ENCODE measurements around the gene AVEN. TPM values are rescaled to one million over a fixed set of nuclear protein-coding genes. Genes with fewer than 3 reads are reported as not detected.

AVEN gene
- total RNA-seq, 2 experiments from 2014 or later, result 13.1 to 13.4 TPM

GRCh38 chr15:33882921-33883320 lies 156.1 kb downstream of the AVEN start:
- Mint-ChIP-seq H3K36me3 (peaks cover 3% of the 10 kb centered on the region), H3K4me3 (no peak overlapping the region), H3K9me3 (peaks cover 6% of the 10 kb centered on the region), H3K4me1 (ENCODE audit: low read depth) (no peaks in the 10 kb centered on the region), H3K27me3 (no peaks in the 10 kb centered on the region), H3K27ac (no peak overlapping the region)
- DNase-seq, result no peak
- POLR2A ChIA-PET, result no interaction called here
- intact Hi-C loops (cut with micrococcal nuclease), result no loop called here
- CTCF ChIA-PET, result no interaction called here

DNA sequence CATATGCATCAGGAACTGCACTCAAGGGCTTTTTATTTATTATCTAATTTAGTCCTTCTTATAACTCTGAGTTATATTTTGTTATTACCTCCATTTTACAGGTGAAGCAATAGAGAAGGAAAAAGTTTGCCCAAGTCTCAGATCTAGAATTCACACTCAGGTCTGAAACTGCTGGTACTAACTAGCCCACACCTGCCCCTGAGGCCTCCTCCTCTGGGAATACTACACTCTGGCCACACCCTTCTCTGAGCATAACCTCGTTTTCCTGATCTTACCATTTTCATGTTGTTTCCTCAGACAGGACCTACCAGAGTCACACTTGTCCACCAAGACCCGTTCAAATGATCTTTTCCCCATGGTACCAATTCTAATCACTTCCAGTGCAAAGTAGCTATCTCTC lies 164.8 kb downstream of the AVEN start:
- POLR2A ChIA-PET, result no interaction called here
- CTCF ChIA-PET, result no interaction called here

GRCh38 chr15:33872416-33873106 lies 166.4 kb downstream of the AVEN start:
- intact Hi-C loops (cut with micrococcal nuclease), result no loop called here
- POLR2A ChIA-PET, result no interaction called here
- CTCF ChIA-PET, result no interaction called here
- peaks cover 6% of the 10 kb centered on the region for H3K36me3 Mint-ChIP-seq
- no peak overlapping the region for H3K27ac Mint-ChIP-seq
- no peaks in the 10 kb centered on the region for H3K27me3 Mint-ChIP-seq
- no peak overlapping the region for H3K4me3 Mint-ChIP-seq
- H3K9me3 Mint-ChIP-seq, result no peaks in the 10 kb centered on the region
- no peaks in the 10 kb centered on the region for H3K4me1 Mint-ChIP-seq (ENCODE audit: low read depth)
- DNase-seq, result no peak

More for the DNA sequence above, 164.8 kb downstream of the AVEN start:
- no peaks in the 10 kb centered on the region for H3K9me3 Mint-ChIP-seq
- no peak for DNase-seq
- intact Hi-C loops (cut with micrococcal nuclease), result no loop called here
- no peak overlapping the region for H3K27ac Mint-ChIP-seq
- peaks cover 6% of the 10 kb centered on the region for H3K36me3 Mint-ChIP-seq
- no peak overlapping the region for H3K4me3 Mint-ChIP-seq
- no peaks in the 10 kb centered on the region for H3K27me3 Mint-ChIP-seq
- no peaks in the 10 kb centered on the region for H3K4me1 Mint-ChIP-seq (ENCODE audit: low read depth)

GRCh38 chr15:33871980-33872379 lies 167.0 kb downstream of the AVEN start:
- H3K36me3 Mint-ChIP-seq, result peaks cover 12% of the 10 kb centered on the region
- no peaks in the 10 kb centered on the region for H3K27me3 Mint-ChIP-seq
- DNase-seq, result no peak
- CTCF ChIA-PET, result no interaction called here
- intact Hi-C loops (cut with micrococcal nuclease), result no loop called here
- no peaks in the 10 kb centered on the region for H3K9me3 Mint-ChIP-seq
- POLR2A ChIA-PET, result no interaction called here
- no peak overlapping the region for H3K27ac Mint-ChIP-seq
- H3K4me1 Mint-ChIP-seq (ENCODE audit: low read depth), result no peaks in the 10 kb centered on the region
- no peak overlapping the region for H3K4me3 Mint-ChIP-seq

DNA sequence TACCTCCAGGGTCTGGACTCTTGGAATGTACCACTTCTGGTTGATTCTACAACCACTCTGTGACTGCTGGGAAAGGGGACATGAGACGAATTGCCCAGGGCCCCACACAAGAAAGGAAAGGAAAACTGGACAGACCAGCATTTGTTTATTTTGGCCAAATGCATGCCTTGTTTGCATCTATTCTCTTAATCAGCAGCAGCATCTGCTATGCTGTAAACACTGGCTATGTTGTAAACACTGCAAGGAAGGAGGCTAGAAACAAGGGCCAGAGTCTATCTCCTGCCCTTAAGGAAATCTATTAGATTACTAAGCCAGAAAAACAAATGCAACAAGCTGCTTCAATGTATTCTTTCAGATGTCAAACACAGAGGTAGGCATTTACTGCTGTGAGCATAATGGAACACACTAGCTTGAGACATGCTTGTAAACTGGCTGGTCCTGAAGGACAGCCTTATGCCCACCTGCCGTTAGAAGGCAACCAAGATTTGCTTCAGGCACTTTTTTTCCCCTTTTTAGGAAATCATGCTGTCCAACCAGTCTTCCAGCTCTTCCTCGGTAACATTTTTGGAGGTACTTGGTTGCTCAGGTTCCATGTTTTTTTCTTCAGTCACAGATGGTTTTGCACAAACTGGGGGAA lies 172.8 kb downstream of the AVEN start:
- H3K9me3 Mint-ChIP-seq, result no peaks in the 10 kb centered on the region
- peaks cover 29% of the 10 kb centered on the region for H3K36me3 Mint-ChIP-seq
- ChIA-PET POLR2A (no interaction called here), CTCF (no interaction called here)
- no peaks in the 10 kb centered on the region for H3K27me3 Mint-ChIP-seq
- H3K27ac Mint-ChIP-seq, result no peak overlapping the region
- H3K4me1 Mint-ChIP-seq (ENCODE audit: low read depth), result peaks cover 3% of the 10 kb centered on the region
- intact Hi-C loops (cut with micrococcal nuclease), result loop anchor here (10.0 kb wide), 1 partner anchor 49 kb away; no protein-coding TSS in a partner anchor
- H3K4me3 Mint-ChIP-seq, result no peak overlapping the region
- no peak for DNase-seq

DNA sequence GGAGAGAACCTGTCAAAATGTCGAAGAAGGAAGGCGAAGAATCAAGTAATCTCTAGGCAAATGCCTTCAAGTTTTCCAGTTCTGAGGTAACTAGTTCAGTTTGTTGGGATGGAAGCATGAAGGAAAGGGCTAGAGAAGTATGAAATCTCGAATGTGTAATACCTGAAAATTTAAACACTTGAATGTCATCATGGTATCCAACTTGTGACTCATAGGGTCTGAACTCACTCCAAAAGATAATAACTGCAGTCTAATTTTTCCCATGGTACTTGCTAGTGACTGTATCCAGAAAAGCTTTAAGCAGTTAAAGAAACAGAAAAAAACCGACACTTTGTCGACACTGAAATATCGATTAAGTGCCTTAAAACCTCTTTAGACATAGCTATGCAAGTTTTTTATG lies 173.6 kb downstream of the AVEN start:
- CTCF ChIA-PET, result interaction anchor here (0.6 kb wide), 1 partner anchor 779 kb away, joined by 3 read pairs; no protein-coding TSS in a partner anchor
- Mint-ChIP-seq H3K27ac (no peak overlapping the region), H3K9me3 (no peaks in the 10 kb centered on the region), H3K27me3 (no peaks in the 10 kb centered on the region), H3K36me3 (peaks cover 29% of the 10 kb centered on the region), H3K4me3 (no peak overlapping the region), H3K4me1 (ENCODE audit: low read depth) (peaks cover 3% of the 10 kb centered on the region)
- POLR2A ChIA-PET, result no interaction called here
- intact Hi-C loops (cut with micrococcal nuclease), result loop anchor here (10.0 kb wide), 1 partner anchor 49 kb away; no protein-coding TSS in a partner anchor
- DNase-seq, result no peak

DNA sequence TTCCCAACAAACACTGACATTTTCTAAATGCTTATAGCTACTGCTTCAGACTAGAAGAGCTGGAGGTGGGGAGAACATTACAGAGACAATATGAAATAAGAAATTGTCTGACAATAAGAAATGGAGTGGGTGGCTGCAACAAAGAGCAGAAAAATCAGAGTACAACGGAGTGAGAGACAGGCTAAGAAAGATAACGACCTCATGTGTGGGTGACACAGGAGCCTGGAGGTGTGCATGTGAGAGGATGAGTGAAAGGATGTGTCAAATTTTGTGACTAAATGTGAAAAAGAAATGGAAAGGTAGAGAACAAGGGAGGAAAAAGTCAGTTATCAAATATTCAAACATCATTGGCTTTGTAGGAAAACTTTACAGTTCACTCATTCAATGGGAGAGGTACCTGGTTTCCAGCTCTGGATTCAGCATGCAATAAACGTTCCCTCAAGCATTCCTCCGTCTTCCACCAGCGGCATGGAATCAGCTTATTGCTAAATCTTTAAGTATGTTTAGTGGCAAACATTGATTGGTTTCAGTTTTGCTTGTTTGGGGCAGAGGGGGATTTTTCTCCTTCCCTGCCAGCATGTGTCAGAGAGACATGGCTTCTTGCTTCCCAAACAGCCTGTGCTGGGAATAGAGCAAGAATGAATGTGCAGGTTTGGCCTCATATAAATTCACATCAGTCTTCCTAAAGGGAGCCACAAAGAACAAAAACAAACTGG lies 174.5 kb downstream of the AVEN start:
- POLR2A ChIA-PET, result no interaction called here
- DNase-seq, result no peak
- Mint-ChIP-seq H3K9me3 (no peaks in the 10 kb centered on the region), H3K36me3 (peaks cover 29% of the 10 kb centered on the region), H3K27me3 (no peaks in the 10 kb centered on the region), H3K4me1 (ENCODE audit: low read depth) (peaks cover 3% of the 10 kb centered on the region), H3K4me3 (no peak overlapping the region), H3K27ac (no peak overlapping the region)
- CTCF ChIA-PET, result interaction anchor here (0.6 kb wide), 1 partner anchor 778 kb away, joined by 3 read pairs; no protein-coding TSS in a partner anchor
- intact Hi-C loops (cut with micrococcal nuclease), result loop anchor here (10.0 kb wide), 1 partner anchor 50 kb away; no protein-coding TSS in a partner anchor

- POLR2A ChIA-PET, result no interaction called here
Observed at GRCh38 chr15:33860754-33861153, 178.2 kb downstream of the AVEN start.

DNA sequence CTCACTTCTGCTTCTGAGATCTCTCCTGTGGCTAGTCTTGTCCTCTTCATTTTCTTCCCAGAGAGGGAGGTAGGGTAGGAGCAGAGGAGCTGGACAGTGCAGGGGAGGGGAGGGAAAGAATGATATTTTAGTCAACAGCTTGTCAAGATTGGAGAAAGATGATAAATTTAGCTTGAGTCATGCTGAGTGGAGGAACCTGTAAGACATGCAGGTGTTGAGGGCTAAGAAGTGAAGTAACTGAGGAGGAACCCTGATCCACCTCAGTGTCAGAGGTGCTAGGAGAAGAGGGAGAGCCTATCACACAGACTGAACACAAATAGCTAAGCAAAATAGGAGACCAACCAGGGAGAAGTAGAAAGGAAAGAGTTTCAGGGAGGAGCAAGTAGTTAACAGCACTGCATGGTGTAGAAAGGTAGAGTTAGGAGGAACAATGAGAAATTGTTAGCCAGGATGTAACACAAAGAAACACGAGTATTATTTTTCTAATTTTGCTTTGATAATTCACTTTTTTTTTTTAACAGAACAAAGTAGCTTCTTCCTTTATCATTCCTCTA lies 178.9 kb downstream of the AVEN start:
- DNase-seq, result no peak
- ChIA-PET CTCF (no interaction called here), POLR2A (no interaction called here)
- H3K27me3 Mint-ChIP-seq, result no peaks in the 10 kb centered on the region
- no peak overlapping the region for H3K4me3 Mint-ChIP-seq
- no peak overlapping the region for H3K27ac Mint-ChIP-seq
- H3K36me3 Mint-ChIP-seq, result peaks cover 9% of the 10 kb centered on the region
- H3K9me3 Mint-ChIP-seq, result no peaks in the 10 kb centered on the region
- peaks cover 3% of the 10 kb centered on the region for H3K4me1 Mint-ChIP-seq (ENCODE audit: low read depth)
- intact Hi-C loops (cut with micrococcal nuclease), result loop anchor here (10.0 kb wide), 1 partner anchor 55 kb away; no protein-coding TSS in a partner anchor

More at GRCh38 chr15:33860754-33861153, 178.2 kb downstream of the AVEN start:
- Mint-ChIP-seq H3K4me3 (no peak overlapping the region), H3K27ac (no peak overlapping the region), H3K36me3 (peaks cover 13% of the 10 kb centered on the region), H3K27me3 (no peaks in the 10 kb centered on the region), H3K9me3 (no peaks in the 10 kb centered on the region), H3K4me1 (ENCODE audit: low read depth) (peaks cover 3% of the 10 kb centered on the region)
- CTCF ChIA-PET, result no interaction called here
- no peak for DNase-seq
- intact Hi-C loops (cut with micrococcal nuclease), result loop anchor here (10.0 kb wide), 1 partner anchor 54 kb away; no protein-coding TSS in a partner anchor

DNA sequence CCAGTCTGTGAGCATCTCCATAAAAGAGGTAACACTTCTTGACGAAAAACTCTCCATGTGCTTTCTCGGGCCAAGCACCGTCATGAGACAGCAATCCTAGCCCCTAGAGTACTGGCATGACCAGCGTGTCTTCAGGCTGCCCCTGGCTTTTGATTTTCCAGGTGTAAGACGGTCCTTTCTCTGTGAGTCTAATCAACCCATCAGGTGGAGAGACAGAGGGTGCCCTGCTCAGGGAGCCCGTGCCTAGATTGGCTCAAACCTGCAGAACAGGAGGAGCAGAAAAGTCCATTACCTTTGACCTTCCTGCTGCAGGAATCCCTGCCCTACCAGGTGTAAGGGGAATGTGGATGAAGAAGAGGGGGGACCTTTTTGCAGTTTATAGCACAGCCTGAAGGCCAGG lies 180.2 kb downstream of the AVEN start:
- ChIA-PET CTCF (no interaction called here), POLR2A (no interaction called here)
- no peaks in the 10 kb centered on the region for H3K9me3 Mint-ChIP-seq
- intact Hi-C loops (cut with micrococcal nuclease), result no loop called here
- no peak overlapping the region for H3K27ac Mint-ChIP-seq
- H3K36me3 Mint-ChIP-seq, result peaks cover 1% of the 10 kb centered on the region
- no peak overlapping the region for H3K4me3 Mint-ChIP-seq
- DNase-seq, result no peak
- H3K4me1 Mint-ChIP-seq (ENCODE audit: low read depth), result no peaks in the 10 kb centered on the region
- H3K27me3 Mint-ChIP-seq, result no peaks in the 10 kb centered on the region

GRCh38 chr15:33857726-33858125 lies 181.3 kb downstream of the AVEN start:
- intact Hi-C loops (cut with micrococcal nuclease), result no loop called here
- Mint-ChIP-seq H3K4me1 (ENCODE audit: low read depth) (no peaks in the 10 kb centered on the region), H3K36me3 (no peaks in the 10 kb centered on the region), H3K9me3 (no peaks in the 10 kb centered on the region), H3K27ac (no peak overlapping the region), H3K4me3 (no peak overlapping the region), H3K27me3 (no peaks in the 10 kb centered on the region)
- POLR2A ChIA-PET, result no interaction called here
- no peak for DNase-seq
- CTCF ChIA-PET, result no interaction called here

- no peak for DNase-seq
- intact Hi-C loops (cut with micrococcal nuclease), result no loop called here
- CTCF ChIA-PET, result no interaction called here
- H3K27me3 Mint-ChIP-seq, result no peaks in the 10 kb centered on the region
- no peak overlapping the region for H3K27ac Mint-ChIP-seq
- H3K36me3 Mint-ChIP-seq, result no peaks in the 10 kb centered on the region
- POLR2A ChIA-PET, result no interaction called here
- no peaks in the 10 kb centered on the region for H3K4me1 Mint-ChIP-seq (ENCODE audit: low read depth)
- H3K4me3 Mint-ChIP-seq, result no peak overlapping the region
- H3K9me3 Mint-ChIP-seq, result no peaks in the 10 kb centered on the region
Observed at GRCh38 chr15:33852570-33852969, 186.4 kb downstream of the AVEN start.
